H1 (cell line): Measurements from ENCODE around the gene TERF2IP. TPM values are rescaled to one million over a fixed set of nuclear protein-coding genes. Genes with fewer than 3 reads are reported as not detected.

ENCODE experiments used
- CTCF ChIA-PET: fragments of 300-600 bp; sonication (Branson Sonifier 250); formaldehyde crosslinking; loops from one replicate; lab custom pipeline; 2021; ENCODE audit not compliant: partially characterized antibody; lab: Charles Lee
- POLR2A ChIA-PET: fragments of 300-600 bp; sonication (Branson Sonifier 250); formaldehyde crosslinking; loops from one replicate; lab custom pipeline; 2021; ENCODE audit warnings: inconsistent platforms; ENCODE audit not compliant: partially characterized antibody; lab: Charles Lee
- DNase-seq, 2 experiments: peaks; one replicate each; pipeline versions ENCODE4 v3.0.0 to v3.0.0-alpha.2; 2010 to 2022; ENCODE audit warnings: low spot score in 2 of 2, low read depth in 1 of 2, mixed read lengths in 1 of 2
- FAIRE-seq: peaks from 2 replicates; lab custom pipeline; 2011; peaks lifted over from hg19 to GRCh38; lab: Jason Lieb, UNC
- H2AFZ ChIP-seq: 2 replicates; pipeline ENCODE4 v1.8.1; 2012; ENCODE audit warnings: low read length, inconsistent platforms
- H2AK5ac ChIP-seq: 2 replicates; pipeline ENCODE4 v1.6.1; 2013; ENCODE audit warnings: low read depth, low read length
- H2BK120ac ChIP-seq: replicated peaks from 2 replicates; pipeline ENCODE3; 2013; ENCODE audit warnings: low read depth, low read length, inconsistent platforms
- H2BK12ac ChIP-seq: 2 replicates; pipeline ENCODE4 v1.6.1; 2013; ENCODE audit warnings: low read depth, low read length
- H2BK15ac ChIP-seq: 2 replicates; pipeline ENCODE4 v1.6.1; 2013; ENCODE audit warnings: low read length
- H2BK20ac ChIP-seq: 2 replicates; pipeline ENCODE4 v1.6.1; 2013; ENCODE audit warnings: low read length
- H2BK5ac ChIP-seq: 2 replicates; pipeline ENCODE4 v1.6.1; 2013; ENCODE audit warnings: low read depth, low read length
- H3K14ac ChIP-seq: 2 replicates; pipeline ENCODE4 v1.6.1; 2013; ENCODE audit warnings: inconsistent platforms; ENCODE audit not compliant: insufficient read length
- H3K18ac ChIP-seq: 2 replicates; pipeline ENCODE4 v1.6.1; 2013; ENCODE audit warnings: low read length; ENCODE audit errors: extremely low read depth
- H3K23ac ChIP-seq: 2 replicates; pipeline ENCODE4 v1.6.1; 2013; ENCODE audit warnings: inconsistent platforms; ENCODE audit not compliant: insufficient read length
- H3K23me2 ChIP-seq: 2 replicates; pipeline ENCODE4 v1.6.1; 2013; ENCODE audit warnings: low read depth, low read length
- H3K27ac ChIP-seq: 2 replicates; pipeline ENCODE4 v1.6.1; 2011; ENCODE audit warnings: low read depth, low read length, inconsistent platforms
- H3K27me3 ChIP-seq, 4 experiments: replicated peaks in 1 of 4; 1 replicate in 1 of 4; 2 replicates in 3 of 4; pipeline versions ENCODE4 v1.6.1 to v1.8.1; 2011 to 2013; ENCODE audit warnings: low read length in 3 of 4, mild to moderate bottlenecking in 3 of 4, inconsistent platforms in 2 of 4, mixed read lengths in 2 of 4, moderate library complexity in 1 of 4; ENCODE audit not compliant: control insufficient read depth in 3 of 4, insufficient read depth in 3 of 4; ENCODE audit errors: extremely low read depth in 1 of 4
- H3K36me3 ChIP-seq, 4 experiments: 2 replicates each; pipeline versions ENCODE4 v1.6.1 to v1.8.1; 2011 to 2013; ENCODE audit warnings: mild to moderate bottlenecking in 4 of 4, low read length in 3 of 4, moderate library complexity in 2 of 4, control low read depth in 1 of 4, inconsistent platforms in 1 of 4; ENCODE audit not compliant: insufficient read depth in 4 of 4, control insufficient read depth in 2 of 4
- H3K4ac ChIP-seq: replicated peaks from 2 replicates; pipeline ENCODE3; 2013; ENCODE audit warnings: low read length, low read depth, mixed read lengths, inconsistent platforms; ENCODE audit not compliant: insufficient read length
- H3K4me1 ChIP-seq, 4 experiments: replicated peaks in 1 of 4; 1 replicate in 1 of 4; 2 replicates in 3 of 4; pipeline versions ENCODE4 v1.6.1 to v1.8.1; 2011 to 2013; ENCODE audit warnings: low read length in 3 of 4, inconsistent platforms in 2 of 4, mixed read lengths in 1 of 4; ENCODE audit not compliant: insufficient read depth in 4 of 4, control insufficient read depth in 3 of 4
- H3K4me2 ChIP-seq, 2 experiments: 2 replicates each; pipeline versions ENCODE4 v1.6.1 to v1.8.1; 2011 to 2013; ENCODE audit warnings: low read depth in 2 of 2, low read length in 2 of 2, control low read depth in 1 of 2, inconsistent platforms in 1 of 2, mild to moderate bottlenecking in 1 of 2; ENCODE audit not compliant: insufficient read depth in 1 of 2
- H3K4me3 ChIP-seq, 4 experiments: fragments of 200-600, 300-600 bp in 1 of 4; sonication (generic), shearing (Covaris generic), sonication (Bioruptor Twin) in 1 of 4; 2 replicates each; pipeline versions ENCODE4 v1.5.1 to v1.8.1; 2011 to 2016; ENCODE audit warnings: low read length in 4 of 4, low read depth in 3 of 4, control low read depth in 2 of 4, inconsistent platforms in 2 of 4, mild to moderate bottlenecking in 2 of 4, mixed read lengths in 1 of 4, moderate library complexity in 1 of 4; ENCODE audit not compliant: insufficient read depth in 2 of 4; ENCODE audit errors: extremely low read depth in 1 of 4
- H3K56ac ChIP-seq: replicated peaks from 2 replicates; pipeline ENCODE3; 2013; ENCODE audit warnings: low read depth, mild to moderate bottlenecking, mixed read lengths, low read length, inconsistent platforms; ENCODE audit not compliant: insufficient read length
- H3K79me1 ChIP-seq: 2 replicates; pipeline ENCODE4 v1.6.1; 2013; ENCODE audit warnings: low read depth, low read length, control low read depth
- H3K79me2 ChIP-seq, 2 experiments: 2 replicates each; pipeline versions ENCODE4 v1.6.1 to v1.8.1; 2012 to 2013; ENCODE audit warnings: low read length in 2 of 2, mild to moderate bottlenecking in 2 of 2, inconsistent platforms in 1 of 2; ENCODE audit not compliant: insufficient read depth in 2 of 2, control insufficient read depth in 1 of 2
- H3K9ac ChIP-seq, 4 experiments: replicated peaks in 1 of 4; 1 replicate in 1 of 4; 2 replicates in 3 of 4; pipeline versions ENCODE4 v1.6.1 to v1.8.1; 2011 to 2013; ENCODE audit warnings: low read depth in 3 of 4, low read length in 3 of 4, control low read depth in 2 of 4, mild to moderate bottlenecking in 2 of 4, moderate library complexity in 2 of 4, inconsistent platforms in 1 of 4; ENCODE audit errors: extremely low read depth in 1 of 4
- H3K9me3 ChIP-seq, 2 experiments: 2 replicates each; pipeline versions ENCODE4 v1.6.1 to v1.8.1; 2012 to 2013; ENCODE audit warnings: mild to moderate bottlenecking in 2 of 2, moderate library complexity in 2 of 2, control low read depth in 1 of 2, inconsistent platforms in 1 of 2, low read depth in 1 of 2, low read length in 1 of 2, mixed read lengths in 1 of 2; ENCODE audit not compliant: insufficient read depth in 2 of 2
- H4K20me1 ChIP-seq, 2 experiments: replicated peaks in 1 of 2; 2 replicates each; pipeline versions ENCODE3 to v1.8.1; 2011 to 2013; ENCODE audit warnings: inconsistent platforms in 2 of 2, low read length in 2 of 2, mild to moderate bottlenecking in 1 of 2; ENCODE audit not compliant: insufficient read depth in 2 of 2, control insufficient read depth in 1 of 2
- H4K5ac ChIP-seq: 2 replicates; pipeline ENCODE4 v1.6.1; 2013; ENCODE audit warnings: low read length, low read depth, mixed read lengths, inconsistent platforms; ENCODE audit not compliant: insufficient read length
- H4K8ac ChIP-seq: 2 replicates; pipeline ENCODE4 v1.8.0; 2013; ENCODE audit warnings: mild to moderate bottlenecking, moderate library complexity, low read length, inconsistent platforms; ENCODE audit not compliant: insufficient read depth; ENCODE audit errors: extremely low read depth
- H4K91ac ChIP-seq: replicated peaks from 2 replicates; pipeline ENCODE3; 2013; ENCODE audit warnings: low read length, mixed read lengths, inconsistent platforms; ENCODE audit not compliant: insufficient read length
- BCL11A ChIP-seq, 2 experiments: IDR thresholded peaks; one replicate each; pipeline ENCODE4 v1.6.1; 2011; ENCODE audit warnings: low read depth in 2 of 2, low read length in 2 of 2, mild to moderate bottlenecking in 2 of 2
- CHD2 ChIP-seq: IDR thresholded peaks from 2 replicates; pipeline ENCODE4 v1.6.1; 2012; ENCODE audit warnings: low read length, improper control_type of control experiment
- CTCF ChIP-seq, 3 experiments: IDR thresholded peaks; 1 replicate in 2 of 3; 2 replicates in 1 of 3; pipeline versions ENCODE4 v1.5.1 to v1.6.1; 2011; ENCODE audit warnings: low read length in 3 of 3, mild to moderate bottlenecking in 3 of 3, inconsistent platforms in 2 of 3, low read depth in 1 of 3, moderate library complexity in 1 of 3; ENCODE audit not compliant: insufficient read depth in 1 of 3; ENCODE audit errors: control extremely low read depth in 1 of 3
- HDAC2 ChIP-seq, 2 experiments: fragments of 300-600 bp in 1 of 2; sonication (generic) in 1 of 2; IDR thresholded peaks; 2 replicates each; pipeline ENCODE4 v1.6.1; 2011 to 2012; ENCODE audit warnings: low read depth in 2 of 2, low read length in 2 of 2, mild to moderate bottlenecking in 2 of 2, moderate library complexity in 2 of 2, borderline replicate concordance in 1 of 2, inconsistent platforms in 1 of 2
- KDM1A ChIP-seq: fragments of 200-600, 300-600 bp; sonication (generic); IDR thresholded peaks from 2 replicates; pipeline ENCODE4 v1.7.1; 2016; ENCODE audit warnings: mild to moderate bottlenecking, low read length, borderline replicate concordance
- NANOG ChIP-seq: IDR thresholded peaks from 2 replicates; pipeline ENCODE4 v1.6.1; 2011; ENCODE audit warnings: low read length, low read depth, mild to moderate bottlenecking, inconsistent platforms; ENCODE audit not compliant: insufficient read depth, poor library complexity, severe bottlenecking
- POLR2A ChIP-seq, 2 experiments: IDR thresholded peaks; 1 replicate in 1 of 2; 2 replicates in 1 of 2; pipeline ENCODE4 v1.6.1; 2011; ENCODE audit warnings: low read depth in 2 of 2, low read length in 2 of 2, mild to moderate bottlenecking in 2 of 2; ENCODE audit errors: control extremely low read depth in 1 of 2
- RAD21 ChIP-seq, 2 experiments: IDR thresholded peaks in 1 of 2; conservative IDR thresholded peaks in 1 of 2; 2 replicates each; pipeline ENCODE4 v1.6.1; 2011; ENCODE audit warnings: low read depth in 2 of 2, low read length in 2 of 2, improper control_type of control experiment in 1 of 2, inconsistent platforms in 1 of 2, mild to moderate bottlenecking in 1 of 2, moderate library complexity in 1 of 2
- SP1 ChIP-seq: IDR thresholded peaks from 2 replicates; pipeline ENCODE4 v1.6.1; 2011; ENCODE audit warnings: low read depth, low read length
- SP4 ChIP-seq: IDR thresholded peaks from 2 replicates; pipeline ENCODE4 v1.6.1; 2012; ENCODE audit warnings: low read length, inconsistent platforms
- TAF1 ChIP-seq: IDR thresholded peaks from 2 replicates; pipeline ENCODE4 v1.6.1; 2011; ENCODE audit warnings: mild to moderate bottlenecking, low read depth, low read length
- YY1 ChIP-seq: IDR thresholded peaks from 2 replicates; pipeline ENCODE4 v1.6.1; 2011; ENCODE audit warnings: low read depth, mild to moderate bottlenecking, low read length
- WGBS, 2 experiments: shearing (Covaris generic) in 1 of 2; methylation state at CpG; one replicate each; pipeline versions ENCODE4 v1.1.6 to v1.1.7; 2013 to 2015; ENCODE audit warnings: low lambda C conversion rate in 2 of 2, mixed read lengths in 2 of 2, inconsistent platforms in 1 of 2, low coverage in 1 of 2, missing lambda C conversion rate in 1 of 2; ENCODE audit not compliant: insufficient replicate concordance in 2 of 2, insufficient coverage in 1 of 2, insufficient read length in 1 of 2; ENCODE audit errors: extremely low coverage in 1 of 2, missing lambda C conversion rate in 1 of 2; 5-methylcytosine and 5-hydroxymethylcytosine counted together
- polyA plus RNA-seq, 7 experiments: library from polyadenylated mRNA; depleted of rRNA in 3 of 7; stranded (reverse) in 5 of 7; unstranded in 2 of 7; fragments of >200 nt in 5 of 7; fragments of 200-250 nt in 2 of 7; gene quantifications; 1 replicate in 5 of 7; 2 replicates in 1 of 7; 4 replicates in 1 of 7; pipeline versions ENCODE4 v1.2.1 to v1.2.3, GENCODE V29; 2011 to 2013; ENCODE audit warnings: missing spikeins in 2 of 7, mixed read lengths in 2 of 7
- total RNA-seq: library from RNA; stranded (reverse); fragmentation: NEBNext Ultra II Directional; extraction: Animal tissue kit (Norgen Biotek cat#: 25700); gene quantifications from 2 replicates; pipeline ENCODE4 v1.2.1, GENCODE V29; 2021

TERF2IP gene
- total and polyA plus RNA-seq, 2 of the 8 experiments (the other 6 are each of a cell fraction or from before 2014, with no cell fraction given), result 5.5 to 15.1 TPM

DNA sequence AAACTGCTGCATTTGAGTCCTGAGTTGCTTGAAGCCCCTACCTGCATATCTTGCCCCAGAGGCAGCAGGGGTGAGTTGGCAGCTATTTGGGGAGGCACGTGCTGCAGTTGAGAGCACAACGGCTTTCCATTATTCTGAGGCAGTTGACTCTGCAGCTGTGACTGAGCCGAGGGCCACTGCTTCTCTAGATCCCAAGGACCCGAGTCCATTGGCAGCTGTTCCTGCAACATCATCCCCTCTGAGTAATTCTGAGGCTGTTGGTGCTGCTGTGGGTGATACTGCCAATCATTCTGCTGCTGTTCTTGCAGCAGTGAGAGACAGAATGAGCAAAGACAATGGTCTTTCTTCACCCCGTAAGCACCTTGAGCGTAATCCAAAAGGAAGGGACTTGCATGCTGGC is 12.7 kb downstream of the TERF2IP start:
- Histone ChIP-seq H3K79me1 (no peaks in the 10 kb centered on the region), H3K4ac (no peak overlapping the region), H3K14ac (no peak overlapping the region), H3K23ac (no peak overlapping the region), H3K27me3 (no peaks in the 10 kb centered on the region), H3K9ac (no peak overlapping the region), H3K18ac (no peak overlapping the region), H2BK15ac (no peak overlapping the region), H3K4me2 (no peak overlapping the region), H4K20me1 (peaks cover 0 to 2% of the 10 kb centered on the region in 2 experiments), H4K91ac (no peak overlapping the region), H4K8ac (no peak overlapping the region), H3K56ac (no peak overlapping the region), H2AK5ac (no peak overlapping the region), H3K23me2 (no peaks in the 10 kb centered on the region), H3K27ac (no peak overlapping the region), H4K5ac (no peak overlapping the region), H2BK12ac (no peak overlapping the region), H3K4me1 (no peaks in the 10 kb centered on the region), H3K4me3 (no peak overlapping the region), H3K9me3 (no peaks in the 10 kb centered on the region), H2BK20ac (no peak overlapping the region), H2AFZ (no peak overlapping the region), H2BK120ac (no peak overlapping the region), H3K36me3 (peaks cover 0 to 26% (median 12%) of the 10 kb centered on the region in 4 experiments; a peak in 7 of 8 replicates), H2BK5ac (no peak overlapping the region), H3K79me2 (no peaks in the 10 kb centered on the region)
- POLR2A ChIA-PET, result interaction anchor here (0.8 kb wide), 1 partner anchor 12 kb away, joined by 3 read pairs; the partner anchor contains the start of genes KARS1 and TERF2IP
- FAIRE-seq, result no peak
- DNase-seq, result no peak
- CTCF ChIA-PET, result interaction anchor here (0.7 to 1.9 kb wide), 3 partner anchors 12 to 1511 kb away, joined by 3 to 7 read pairs (median 4); no protein-coding TSS in a partner anchor
- WGBS, 2 experiments, result 89% methylated on average over 6 of the region's 6 CpGs; no CpG with 5 or more reads in 1 of the 2 experiments
- TF ChIP-seq RAD21 (IDR thresholded peaks at IDR 0.05 in 1 of 2, conservative IDR thresholded peaks at IDR 0.05 in 1 of 2; ENCODE audit: low read depth in 2 of 2, low read length in 2 of 2), result no peak
- no peak for TF ChIP-seq YY1
- no peak for TF ChIP-seq HDAC2 (IDR thresholded peaks at IDR 0.05; ENCODE audit: borderline replicate concordance in 1 of 2, low read depth in 2 of 2, low read length in 2 of 2)
- no peak for TF ChIP-seq KDM1A
- no peak for TF ChIP-seq SP4
- TF ChIP-seq SP1, result no peak
- no peak for TF ChIP-seq NANOG
- no peak for TF ChIP-seq TAF1
- no peak for TF ChIP-seq POLR2A (IDR thresholded peaks at IDR 0.05; ENCODE audit: control extremely low read depth in 1 of 2, low read depth in 2 of 2, low read length in 2 of 2)
- no peak for TF ChIP-seq BCL11A (IDR thresholded peaks at IDR 0.05; ENCODE audit: low read depth in 2 of 2, low read length in 2 of 2)
- TF ChIP-seq CHD2, result no peak
- TF ChIP-seq CTCF (IDR thresholded peaks at IDR 0.05; ENCODE audit: control extremely low read depth in 1 of 3, insufficient read depth in 1 of 3, low read depth in 1 of 3, low read length in 3 of 3), result no peak
